NCI-H524 (cell line): Measurements from ENCODE around the gene SCGB1C1.
A peak's percentile ranks its signal among the peaks of the same experiment; 100 is the strongest.
"Not testable (repeated sequence)": the region's sequence is repeated elsewhere in the genome, so short reads cannot be mapped to it uniquely, and the experiment has no call there.

ENCODE experiments used
- DNase-seq, 2 experiments: peaks; one replicate each; lab custom pipeline; 2025; lab: John Stamatoyannopoulos, UW

SCGB1C1 gene

DNA sequence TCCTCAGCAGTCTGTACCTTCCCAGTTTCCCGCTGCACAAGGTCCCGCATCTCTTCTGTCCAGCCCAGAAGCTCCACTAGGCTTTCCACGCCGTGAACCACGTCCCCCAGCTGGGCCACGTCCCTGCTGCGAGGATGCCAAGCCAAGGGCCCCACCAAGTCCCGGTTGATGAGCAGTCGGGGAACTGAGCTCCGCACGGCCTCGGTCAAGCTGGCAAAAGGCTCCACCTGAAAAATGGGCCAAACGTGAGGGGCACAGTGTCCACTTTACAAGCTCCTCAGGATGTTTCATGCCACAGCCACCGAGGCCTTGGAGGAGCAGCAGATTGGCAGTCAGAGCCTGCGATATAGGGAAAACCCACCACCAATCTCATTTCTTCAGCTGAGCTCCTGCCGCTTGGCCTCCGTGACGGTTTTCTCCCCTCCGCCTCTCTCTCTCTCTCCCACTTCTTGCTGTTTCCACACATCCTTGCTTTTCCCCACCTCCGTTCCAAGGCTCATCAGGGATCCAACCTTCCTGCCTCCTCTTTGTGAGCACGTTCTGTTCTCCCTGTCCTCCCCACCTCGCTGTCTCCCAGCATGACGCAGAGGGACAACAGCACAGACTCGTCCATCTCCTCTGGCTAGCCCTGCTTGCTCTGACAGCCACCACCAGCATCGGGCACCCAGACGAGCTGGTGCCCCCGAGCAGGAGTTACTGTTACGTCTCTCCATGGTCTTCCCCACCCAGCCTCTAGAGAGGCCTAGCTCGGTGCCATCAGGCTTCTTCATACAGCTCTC is 26.1 kb downstream of the SCGB1C1 start:
- no peak for DNase-seq

DNA sequence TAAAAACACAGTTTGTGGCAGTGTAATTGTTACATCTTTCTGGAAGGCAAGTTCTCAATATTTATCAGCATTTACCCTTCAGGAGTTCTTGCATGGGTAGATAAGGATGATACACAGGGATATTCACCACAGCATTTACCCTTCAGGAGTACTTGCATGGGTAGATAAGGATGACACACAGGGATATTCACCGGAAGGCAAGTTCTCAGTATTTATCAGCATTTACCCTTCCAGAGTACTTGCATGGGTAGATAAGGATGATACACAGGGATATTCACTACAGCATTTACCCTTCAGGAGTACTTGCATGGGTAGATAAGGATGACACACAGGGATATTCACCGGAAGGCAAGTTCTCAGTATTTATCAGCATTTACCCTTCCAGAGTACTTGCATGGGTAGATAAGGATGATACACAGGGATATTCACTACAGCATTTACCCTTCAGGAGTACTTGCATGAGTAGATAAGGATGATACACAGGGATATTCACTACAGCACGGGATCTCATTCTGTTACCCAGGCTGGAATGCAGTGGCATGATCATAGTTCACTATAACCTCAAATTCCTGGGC is 27.9 kb downstream of the SCGB1C1 start:
- not testable (repeated sequence) for DNase-seq

DNA sequence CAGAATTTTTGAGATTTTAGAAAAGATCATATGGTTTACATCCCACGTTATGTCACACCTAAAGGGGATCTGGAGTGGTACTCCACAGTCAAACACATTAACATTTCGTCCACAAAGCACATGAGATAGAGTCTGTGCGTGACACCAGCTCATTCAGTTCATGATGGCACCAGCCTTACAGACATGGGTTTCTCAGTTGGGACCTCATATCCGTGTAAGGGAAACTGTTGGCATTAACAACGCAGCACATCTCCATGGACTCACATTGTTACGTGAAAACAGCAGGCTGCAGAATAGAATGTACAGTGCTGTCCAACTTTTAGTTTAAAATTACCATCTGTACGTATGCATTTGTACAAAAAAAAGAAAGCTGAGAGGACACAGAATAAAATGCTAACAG is 28.7 kb downstream of the SCGB1C1 start:
- no peak for DNase-seq

DNA sequence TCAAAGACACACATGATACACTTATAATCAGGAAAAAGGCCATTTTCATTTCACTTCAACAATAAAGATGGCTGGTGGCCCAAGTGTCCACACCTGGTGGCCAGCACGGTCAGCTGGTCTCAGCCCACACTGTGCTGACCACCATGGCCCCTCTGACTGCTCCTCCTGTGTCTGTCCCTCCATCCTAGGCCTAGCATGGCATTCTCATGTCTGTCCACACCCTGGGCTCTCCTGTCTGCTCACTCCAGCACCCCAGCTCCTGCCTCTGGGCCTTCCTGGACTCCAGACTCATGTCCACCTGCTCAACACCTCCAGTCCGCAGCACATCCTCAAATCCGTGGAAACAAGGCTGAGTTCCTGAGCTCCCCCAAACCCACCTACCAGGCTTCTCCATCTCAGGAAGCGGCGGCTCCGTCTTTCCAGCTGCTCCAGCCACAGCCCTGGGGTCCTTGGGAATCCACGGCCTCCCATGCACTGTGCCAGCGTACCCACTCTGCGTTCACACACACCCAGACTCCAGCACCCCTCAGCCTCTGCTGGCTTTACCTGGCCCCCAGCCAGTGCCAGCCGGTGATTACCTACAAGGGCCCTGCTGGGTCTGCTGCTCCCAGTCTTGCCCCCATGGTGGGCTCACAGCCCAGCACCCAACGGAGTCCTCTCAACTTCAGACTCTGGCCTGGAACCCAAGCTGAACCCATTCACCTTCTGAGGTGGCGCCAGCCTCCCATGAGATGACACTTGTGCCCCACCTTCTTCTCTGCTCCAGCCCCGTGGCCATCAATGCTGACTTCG is 29.3 kb downstream of the SCGB1C1 start:
- no peak for DNase-seq

DNA sequence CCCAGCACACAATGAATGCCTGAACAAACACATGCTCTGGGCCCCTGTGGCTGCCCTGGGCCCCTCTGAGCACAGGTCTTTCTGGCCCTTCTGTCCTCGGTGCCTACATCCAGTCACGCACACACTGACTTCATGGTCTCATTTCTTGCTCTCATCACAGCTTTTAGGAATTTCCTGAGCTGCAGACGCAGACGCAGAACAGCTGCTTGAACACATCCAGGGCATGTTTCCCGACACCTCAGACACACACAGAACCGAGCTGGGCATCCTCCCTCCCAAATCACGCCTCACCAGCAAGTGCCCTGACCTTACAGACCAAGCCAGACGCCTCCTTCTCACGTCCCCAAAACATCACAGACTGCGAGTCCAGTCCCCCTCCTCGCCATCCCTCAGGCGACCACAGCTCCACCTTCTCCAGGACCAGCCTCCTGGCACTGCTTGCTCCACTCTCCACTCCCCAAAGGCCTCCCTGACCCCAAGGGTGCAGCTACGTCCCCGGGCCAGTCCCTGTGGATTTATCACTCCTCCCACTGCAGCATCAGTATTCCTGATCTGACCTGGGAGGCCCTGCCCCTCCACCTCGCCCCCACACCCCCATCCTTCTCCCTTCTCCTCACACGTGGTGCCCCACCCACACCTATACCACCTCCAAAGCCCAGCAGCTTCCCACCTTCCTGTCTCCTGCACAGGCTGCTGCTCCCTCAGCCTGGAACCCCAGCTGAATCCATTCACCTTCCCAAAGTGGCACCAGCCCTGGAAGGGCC is 30.3 kb downstream of the SCGB1C1 start:
- DNase-seq, result no peak

DNA sequence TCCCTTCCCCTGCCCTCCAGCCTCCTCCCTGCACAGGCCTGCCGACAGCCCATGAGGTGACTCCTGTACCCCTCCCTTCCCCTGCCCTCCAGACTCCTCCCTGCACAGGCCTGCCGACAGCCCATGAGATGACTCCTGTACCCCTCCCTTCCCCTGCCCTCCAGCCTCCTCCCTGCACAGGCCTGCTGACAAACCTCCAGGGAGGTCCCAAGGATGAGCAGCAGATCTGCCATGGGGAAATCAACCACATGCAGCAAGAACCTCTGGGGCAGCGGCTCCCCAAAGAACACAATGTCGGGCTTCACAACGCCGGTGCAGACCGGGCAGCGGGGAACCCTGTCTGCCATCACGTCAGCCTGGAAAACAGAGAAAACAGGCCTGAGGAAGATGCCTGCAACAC is 31.0 kb downstream of the SCGB1C1 start:
- DNase-seq, result no peak

DNA sequence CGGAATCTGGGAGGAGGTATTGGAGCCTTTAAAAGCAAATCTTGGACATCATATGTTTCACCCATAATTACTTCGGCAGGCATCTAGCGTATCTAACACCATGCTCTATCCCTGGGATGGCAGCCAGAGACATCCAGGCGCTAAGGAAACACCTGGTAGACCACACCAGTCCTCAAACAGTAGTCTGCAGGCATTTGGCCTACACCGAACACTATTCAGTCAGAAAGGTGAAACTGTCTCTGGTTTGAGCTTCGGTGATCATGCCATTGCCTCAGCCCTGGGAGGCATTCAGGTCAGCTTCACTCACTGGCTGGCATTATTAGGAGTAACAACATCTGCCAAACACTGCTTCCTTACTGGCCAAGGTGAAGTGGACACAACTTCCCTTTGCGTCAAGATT is 31.5 kb downstream of the SCGB1C1 start:
- no peak for DNase-seq

GRCh38 chr11:225734-226453 is 33.0 kb downstream of the SCGB1C1 start:
- DNase-seq, result no peak

- DNase-seq, result no peak
These were observed 35.0 kb downstream of the SCGB1C1 start for GRCh38 chr11:227824-228379.

- no peak for DNase-seq
These were observed 37.6 kb downstream of the SCGB1C1 start for GRCh38 chr11:230431-230830.

DNA sequence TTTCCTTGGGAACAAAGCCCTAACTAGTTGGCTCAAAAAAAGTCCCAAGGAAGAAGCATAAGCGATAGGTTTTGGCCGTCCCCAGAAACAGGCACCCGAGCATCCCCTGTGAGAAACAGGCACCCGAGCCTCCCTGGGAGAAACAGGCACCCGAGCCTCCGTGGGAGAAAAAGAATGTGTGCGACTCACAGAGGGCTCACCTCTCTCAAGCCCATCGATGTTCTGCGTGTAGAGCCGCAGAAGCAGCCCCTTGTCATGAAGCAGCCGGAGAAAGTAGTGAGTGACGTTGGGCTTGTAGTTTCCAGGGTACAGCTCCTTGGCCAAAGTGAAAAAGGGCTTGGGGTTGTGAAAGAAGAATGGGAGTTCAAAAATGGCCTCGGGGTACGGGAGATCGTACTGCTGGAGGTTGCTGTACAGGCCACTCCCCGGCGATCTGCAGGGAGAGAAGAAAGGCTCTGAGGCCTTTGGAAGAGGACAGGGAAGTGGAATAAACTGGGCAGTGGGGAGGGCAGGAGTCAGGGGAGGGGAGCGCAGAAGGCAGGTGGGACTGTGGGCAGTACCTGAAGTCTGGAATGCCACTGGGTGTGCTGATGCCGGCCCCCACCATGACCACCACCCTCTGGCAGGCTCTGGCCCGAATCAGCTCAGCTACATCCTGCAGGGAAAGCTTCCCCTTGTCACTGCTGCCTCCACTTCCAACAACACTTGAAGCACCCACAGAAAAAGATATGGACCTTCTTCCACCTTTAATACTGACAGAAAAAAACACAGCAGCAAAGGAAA is 40.1 kb downstream of the SCGB1C1 start:
- DNase-seq, result no peak

DNA sequence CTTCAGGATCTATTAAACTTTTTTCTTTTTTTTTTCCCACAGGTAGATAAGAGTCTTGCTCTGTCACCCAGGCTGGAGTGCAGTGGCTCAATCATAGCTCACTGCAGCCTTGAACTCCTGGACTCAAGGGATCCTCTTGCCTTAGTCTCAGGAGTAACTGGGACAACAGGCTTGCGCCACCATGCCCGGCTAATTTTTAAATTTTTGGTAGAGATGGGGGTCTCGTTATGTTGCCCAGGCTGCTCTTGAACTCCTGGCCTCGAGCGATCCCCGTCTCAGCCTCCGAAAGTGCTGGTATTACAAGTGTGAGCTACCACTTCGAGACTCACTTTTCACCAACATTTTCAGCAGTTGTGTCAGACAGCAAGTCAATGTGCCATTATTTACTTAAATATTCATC is 42.3 kb downstream of the SCGB1C1 start:
- no peak for DNase-seq

- no peak for DNase-seq
These were observed 42.7 kb downstream of the SCGB1C1 start for GRCh38 chr11:235609-235996.

GRCh38 chr11:235997-236773 is 43.3 kb downstream of the SCGB1C1 start, which contains the start of gene SIRT3:
Gene SIRT3 (minus strand): TSS chr11:236342. CDS start chr11:236328, 14 bp downstream.
- DNase-seq, result peak; percentile 45 to 64

- DNase-seq, result peak; percentile 61 to 77
These were observed 44.2 kb downstream of the SCGB1C1 start, which contains the start of gene PSMD13 for GRCh38 chr11:236774-237767. Gene PSMD13 (plus strand): TSS chr11:236976. CDS start chr11:237050, 74 bp downstream.

- not testable (repeated sequence) for DNase-seq
These were observed 45.5 kb downstream of the SCGB1C1 start for GRCh38 chr11:238346-238745.

DNA sequence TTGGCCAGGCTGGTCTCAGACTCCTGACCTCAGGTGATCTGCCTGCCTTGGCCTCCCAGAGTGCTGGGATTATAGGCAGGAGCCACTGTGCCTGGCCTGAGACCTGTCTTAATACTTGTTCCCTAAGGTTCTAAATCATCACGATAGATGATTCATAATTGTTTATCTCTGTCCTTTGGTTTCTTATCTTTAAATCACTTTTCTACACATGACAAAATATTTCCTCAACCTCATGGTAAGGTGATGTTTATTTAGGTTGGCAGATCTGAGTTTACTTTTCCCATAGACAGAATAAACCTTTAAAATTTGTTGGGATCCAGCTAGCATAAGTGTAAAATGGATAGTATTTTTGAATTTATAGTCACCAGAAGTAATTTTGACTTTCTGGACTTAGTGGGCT is 47.4 kb downstream of the SCGB1C1 start:
- no peak for DNase-seq

DNA sequence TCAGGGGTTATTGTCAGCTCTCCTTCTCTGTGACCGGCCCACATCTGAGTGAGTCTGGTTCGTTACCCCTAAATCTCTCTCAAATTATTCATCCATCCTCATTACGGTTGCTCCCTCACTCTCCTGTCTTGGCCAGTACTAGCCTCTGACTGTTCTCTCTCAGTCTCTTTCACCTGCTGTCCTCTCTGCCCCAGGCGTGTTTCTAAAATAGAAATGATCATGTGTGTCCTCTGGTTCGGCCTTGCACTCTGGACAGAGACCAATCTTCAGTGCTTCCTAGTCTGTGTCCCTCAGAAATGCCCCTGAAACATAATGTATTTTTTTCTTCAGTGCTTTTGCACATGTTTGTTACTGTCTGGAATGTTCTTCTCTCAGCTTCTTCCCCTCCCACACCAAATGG is 48.8 kb downstream of the SCGB1C1 start:
- no peak for DNase-seq
